ENCODE results near the gene MT2A.

The MT2A gene

DNA sequence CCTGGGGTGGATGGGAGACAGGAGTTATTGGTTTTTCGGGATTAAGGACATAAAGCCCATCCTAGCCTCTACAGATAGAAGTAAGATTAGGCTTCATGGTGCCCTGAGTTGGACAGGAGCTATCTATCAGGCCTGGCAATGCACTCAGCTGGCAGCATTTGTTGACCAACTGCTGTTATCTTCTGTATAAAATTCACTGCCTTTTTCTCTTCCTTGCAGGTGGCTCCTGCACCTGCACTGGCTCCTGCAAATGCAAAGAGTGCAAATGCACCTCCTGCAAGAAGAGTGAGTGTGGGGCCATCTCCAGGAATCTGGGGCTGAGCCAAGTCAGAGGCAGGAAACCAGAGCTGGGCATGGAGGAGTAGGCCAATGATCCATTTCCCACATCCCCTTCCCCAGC lies 30.7 kb downstream of the MT2A start:
- DNase-seq (ENCODE audit: low read depth), result no peak

DNA sequence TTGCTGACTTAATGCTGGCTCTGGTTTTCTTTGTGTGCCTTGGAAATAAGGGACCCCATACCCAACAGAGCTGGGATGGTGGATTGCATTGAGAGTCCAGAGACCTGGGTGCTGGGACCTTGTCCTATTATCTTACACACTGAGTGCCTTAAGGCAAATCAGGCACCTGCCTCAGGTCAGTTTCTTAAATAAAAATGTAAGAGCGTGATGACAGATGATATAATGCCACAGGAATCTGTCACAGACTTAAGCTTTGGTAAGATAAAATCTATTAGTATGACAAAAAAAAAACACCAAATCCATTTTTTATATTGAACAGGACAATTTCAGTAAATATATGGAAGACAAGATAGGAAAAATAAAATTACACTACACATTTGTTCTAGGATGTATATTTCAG lies 31.7 kb downstream of the MT2A start:
- DNase-seq (ENCODE audit: low read depth), result no peak

DNA sequence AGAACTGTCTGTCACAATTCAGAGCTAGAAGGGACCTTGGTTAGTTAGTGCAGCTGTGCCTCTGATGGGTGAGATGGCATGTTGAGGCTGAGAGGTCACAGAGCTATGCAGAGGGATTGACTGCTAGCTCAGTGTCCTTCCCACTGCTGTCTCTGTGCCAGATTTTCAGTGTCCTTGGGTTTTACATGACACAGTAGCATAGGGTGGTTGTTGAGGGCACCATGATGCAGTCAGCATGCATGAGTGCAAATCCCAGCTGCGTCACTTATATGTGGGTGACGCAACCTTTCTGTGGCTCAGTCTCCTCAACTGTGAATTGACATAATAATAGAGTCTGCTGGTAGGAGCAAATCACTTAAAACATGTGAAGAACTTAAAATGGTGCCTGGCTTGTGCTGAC lies 32.8 kb downstream of the MT2A start:
- DNase-seq (ENCODE audit: low read depth), result no peak

DNA sequence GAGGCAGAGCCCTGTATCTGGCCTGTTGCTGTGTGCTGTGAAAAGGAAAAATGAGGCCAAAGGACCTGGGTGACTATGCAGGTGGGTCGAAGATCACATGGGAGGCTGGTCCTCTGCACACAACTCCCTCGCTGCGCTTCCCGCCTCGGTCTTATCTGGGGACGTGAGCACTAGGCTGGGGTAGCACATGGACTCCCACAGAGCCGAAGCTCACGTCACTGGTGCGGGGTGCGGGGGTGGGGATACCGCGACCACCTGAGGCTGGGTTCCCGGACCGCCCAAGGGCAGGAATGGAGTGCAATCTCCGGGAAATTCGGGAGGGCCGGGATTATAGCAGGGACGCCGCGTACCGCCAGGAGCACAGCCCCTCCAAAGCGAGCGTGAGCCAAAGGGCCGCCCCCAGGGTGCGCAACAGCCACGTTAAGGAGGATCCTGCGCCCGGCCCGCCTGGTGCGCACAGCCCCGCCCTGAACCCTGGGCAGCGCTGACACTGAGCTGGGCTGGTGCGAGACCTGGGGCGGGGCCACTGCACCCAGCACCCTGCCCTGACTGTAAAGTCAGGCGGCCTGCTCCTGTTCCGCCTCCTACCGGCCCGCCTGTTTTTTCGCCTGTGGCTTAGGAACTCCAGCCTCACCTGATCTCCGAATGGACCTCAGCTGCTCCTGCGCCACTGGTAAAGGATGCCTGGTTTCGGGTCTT lies 34.8 kb downstream of the MT2A start:
- no peak for DNase-seq (ENCODE audit: low read depth)

DNA sequence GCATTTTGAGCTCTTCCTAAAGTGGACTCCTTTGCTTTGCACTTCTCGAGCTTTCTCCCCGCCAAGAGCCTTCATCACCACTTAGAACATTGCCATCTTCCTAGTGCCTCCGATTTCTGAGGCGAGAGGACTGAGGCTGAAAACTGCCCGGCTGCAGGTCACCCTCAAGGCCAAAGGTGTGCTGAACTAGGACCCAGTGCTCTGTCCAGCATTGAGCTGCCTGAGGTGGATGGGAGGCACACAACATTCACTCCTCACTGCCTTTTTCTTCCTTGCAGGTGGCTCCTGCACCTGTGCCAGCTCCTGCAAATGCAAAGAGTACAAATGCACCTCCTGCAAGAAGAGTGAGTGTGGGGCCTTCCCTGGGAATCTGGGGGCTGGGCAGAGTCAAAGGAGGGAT lies 35.4 kb downstream of the MT2A start:
- DNase-seq (ENCODE audit: low read depth), result no peak

DNA sequence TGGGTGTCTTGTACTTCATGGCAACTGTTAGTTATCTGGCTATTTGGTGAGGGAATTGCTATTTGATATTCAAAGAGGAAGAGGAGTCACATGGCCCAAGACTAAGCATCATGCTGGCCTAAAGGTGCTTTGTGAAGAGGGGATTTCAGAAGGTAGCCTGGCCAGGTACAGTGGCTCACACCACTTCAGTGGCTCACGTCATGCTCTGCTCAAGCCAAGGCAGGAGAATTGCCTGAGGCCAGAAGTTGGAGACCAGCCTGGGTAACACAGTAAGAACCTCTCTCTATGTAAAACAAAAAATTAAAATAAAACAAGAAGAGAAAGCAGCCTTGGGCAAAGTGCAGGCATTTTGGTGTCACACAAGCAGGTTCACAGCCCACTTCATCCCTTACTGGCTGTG lies 36.9 kb downstream of the MT2A start:
- DNase-seq (ENCODE audit: low read depth), result no peak

DNA sequence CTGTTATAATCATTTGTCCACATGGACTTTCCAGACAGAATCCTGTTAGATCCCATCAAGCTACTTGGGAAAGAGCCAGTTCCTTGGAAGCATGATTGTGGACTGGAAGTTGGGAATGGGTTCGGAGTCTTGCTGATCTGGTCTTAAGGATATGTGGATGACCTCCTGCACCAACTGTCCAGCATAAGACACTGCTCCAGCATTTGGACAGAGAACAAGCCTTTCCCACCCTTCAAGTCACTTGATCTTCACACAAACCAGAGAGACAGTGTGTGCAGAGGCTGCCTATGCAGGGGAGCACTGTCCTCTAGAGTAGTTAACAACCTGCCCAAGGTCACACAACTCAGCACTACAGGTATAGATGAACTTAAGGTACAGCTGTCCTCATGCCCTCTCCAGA lies 37.5 kb downstream of the MT2A start:
- DNase-seq (ENCODE audit: low read depth), result no peak

DNA sequence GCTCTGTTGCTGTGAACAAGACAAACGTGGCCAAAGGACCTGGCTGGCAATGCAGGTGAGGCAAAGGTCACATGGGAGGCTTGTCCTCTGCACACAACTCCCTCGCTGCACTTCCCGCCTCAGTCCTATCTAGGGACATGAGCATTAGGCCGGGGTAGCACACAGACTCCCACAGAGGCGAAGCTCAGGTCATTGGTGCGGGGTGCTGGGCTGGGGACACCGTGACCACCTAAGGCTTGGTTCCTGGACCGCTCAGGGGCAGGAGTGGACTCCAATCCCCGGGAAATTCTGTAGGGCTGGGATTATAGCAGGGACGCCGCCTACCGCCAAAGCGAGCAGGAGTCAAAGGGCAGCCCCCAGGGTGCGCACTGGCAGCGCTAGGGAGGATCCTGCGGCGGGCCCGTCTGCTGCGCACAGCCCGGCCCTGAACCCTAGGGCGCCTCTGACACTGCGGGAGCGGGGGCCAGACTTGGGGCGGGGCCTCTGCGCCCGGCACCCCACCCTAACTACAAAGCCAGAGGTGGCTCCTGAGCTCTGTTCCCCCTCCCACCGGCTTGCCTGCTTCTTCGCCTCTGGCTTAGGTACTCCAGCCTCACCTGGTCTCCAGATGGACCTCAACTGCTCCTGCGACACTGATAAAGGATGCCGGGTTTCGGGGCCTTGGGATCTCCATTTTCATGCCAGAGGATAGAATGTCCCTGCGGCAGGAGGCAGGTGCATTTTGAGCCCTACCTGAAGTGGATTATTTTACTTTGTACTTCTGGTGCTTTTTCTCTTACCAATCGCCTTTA lies 39.5 kb downstream of the MT2A start:
- no peak for DNase-seq (ENCODE audit: low read depth)

DNA sequence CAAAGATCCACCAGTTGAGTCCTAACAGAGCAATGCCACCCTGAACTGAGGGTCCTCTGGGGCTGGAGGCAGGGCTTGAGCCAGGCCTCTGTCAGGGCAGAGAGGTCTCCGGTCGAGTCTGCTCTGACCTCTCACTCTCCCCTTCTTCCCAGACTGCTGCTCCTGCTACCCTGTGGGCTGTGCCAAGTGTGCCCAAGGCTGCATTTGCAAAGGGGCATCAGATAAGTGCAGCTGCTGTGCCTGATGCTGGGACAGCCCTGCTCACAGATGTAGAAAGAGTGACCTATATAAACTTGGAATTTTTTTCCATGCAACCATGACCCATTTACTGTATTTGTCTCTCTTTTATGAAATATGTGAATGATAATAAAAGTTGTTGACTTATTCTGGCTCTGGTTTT lies 40.9 kb downstream of the MT2A start:
- no peak for DNase-seq (ENCODE audit: low read depth)

DNA sequence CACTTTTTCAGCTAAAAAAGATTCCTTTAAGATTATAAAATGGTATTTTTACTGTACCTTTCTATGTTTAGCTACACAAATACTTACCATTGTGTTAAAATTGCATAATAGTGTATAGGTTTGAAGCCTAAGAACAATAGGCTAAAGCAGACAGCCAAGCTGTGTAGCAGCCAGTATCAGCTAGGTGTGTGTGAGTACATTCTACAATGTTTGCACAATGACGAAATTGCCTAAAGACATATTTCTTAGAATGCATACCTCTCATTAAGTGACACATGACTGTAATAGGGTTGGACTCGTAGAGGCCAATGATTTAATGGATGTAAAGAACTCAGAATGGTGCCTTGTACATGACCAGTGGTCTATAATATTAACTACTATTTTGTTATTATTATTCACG lies 41.4 kb downstream of the MT2A start:
- DNase-seq (ENCODE audit: low read depth), result no peak

DNA sequence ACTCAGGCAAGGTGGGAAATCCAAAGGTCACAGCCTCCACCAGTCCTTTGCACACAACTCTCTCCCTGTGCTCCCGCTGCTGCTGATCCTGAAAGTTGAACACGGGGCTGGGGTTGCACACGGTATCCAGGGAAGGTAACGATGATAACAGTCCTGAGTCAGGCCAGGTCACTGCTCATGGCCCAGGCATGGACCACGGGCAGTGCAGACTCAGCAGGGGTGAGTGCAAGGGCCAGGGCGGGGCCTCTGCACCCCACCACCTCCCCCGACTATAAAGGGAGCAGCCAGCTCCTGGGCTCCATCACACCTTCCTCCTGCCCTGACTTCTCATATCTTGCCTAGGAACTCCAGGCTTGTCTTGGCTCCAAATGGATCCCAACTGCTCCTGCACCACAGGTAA lies 43.2 kb downstream of the MT2A start, which contains the start of gene MT1B:
TSS of gene MT1B (plus strand) at position 301 of the 400 bp plus-strand sequence. CDS start at position 369, 68 bp downstream.
- DNase-seq (ENCODE audit: low read depth), result no peak

DNA sequence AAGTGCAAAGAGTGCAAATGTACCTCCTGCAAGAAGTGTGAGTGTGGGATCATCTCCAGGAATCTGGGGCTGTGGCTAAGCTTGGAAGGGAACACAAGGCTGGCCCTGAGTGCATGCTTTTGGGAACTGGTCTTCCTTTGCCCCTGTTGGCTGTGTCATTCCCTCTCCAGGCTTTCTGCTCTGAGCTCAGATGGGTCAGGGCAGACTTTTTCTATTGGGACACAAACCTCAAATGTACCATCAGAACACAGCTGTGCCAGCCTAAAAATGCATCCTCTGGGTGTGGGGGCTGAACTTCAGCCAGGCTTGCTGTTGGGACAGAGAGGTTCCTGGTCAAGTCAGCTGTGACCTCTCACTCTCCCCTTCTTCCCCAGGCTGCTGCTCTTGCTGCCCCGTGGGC lies 44.2 kb downstream of the MT2A start:
- no peak for DNase-seq (ENCODE audit: low read depth)

DNA sequence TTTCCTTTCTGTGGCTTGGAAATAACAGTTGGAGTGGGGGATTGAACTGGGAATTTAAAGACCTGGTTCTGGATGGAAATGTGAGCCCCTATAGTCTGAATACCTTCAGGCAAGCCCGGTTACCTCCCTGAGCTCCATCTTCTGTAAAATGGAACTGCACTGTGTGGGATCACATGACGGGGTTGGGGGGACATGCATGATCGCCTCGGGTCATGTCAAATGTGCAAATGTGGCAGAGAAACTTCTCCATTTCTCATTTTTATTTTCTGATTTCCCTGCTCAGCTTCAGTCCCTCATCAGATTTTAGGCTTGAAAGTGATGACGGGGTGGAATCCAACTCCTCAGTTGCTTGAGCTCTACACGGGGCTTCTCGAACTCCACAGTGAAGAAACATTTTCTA lies 44.8 kb downstream of the MT2A start:
- DNase-seq (ENCODE audit: low read depth), result no peak

DNA sequence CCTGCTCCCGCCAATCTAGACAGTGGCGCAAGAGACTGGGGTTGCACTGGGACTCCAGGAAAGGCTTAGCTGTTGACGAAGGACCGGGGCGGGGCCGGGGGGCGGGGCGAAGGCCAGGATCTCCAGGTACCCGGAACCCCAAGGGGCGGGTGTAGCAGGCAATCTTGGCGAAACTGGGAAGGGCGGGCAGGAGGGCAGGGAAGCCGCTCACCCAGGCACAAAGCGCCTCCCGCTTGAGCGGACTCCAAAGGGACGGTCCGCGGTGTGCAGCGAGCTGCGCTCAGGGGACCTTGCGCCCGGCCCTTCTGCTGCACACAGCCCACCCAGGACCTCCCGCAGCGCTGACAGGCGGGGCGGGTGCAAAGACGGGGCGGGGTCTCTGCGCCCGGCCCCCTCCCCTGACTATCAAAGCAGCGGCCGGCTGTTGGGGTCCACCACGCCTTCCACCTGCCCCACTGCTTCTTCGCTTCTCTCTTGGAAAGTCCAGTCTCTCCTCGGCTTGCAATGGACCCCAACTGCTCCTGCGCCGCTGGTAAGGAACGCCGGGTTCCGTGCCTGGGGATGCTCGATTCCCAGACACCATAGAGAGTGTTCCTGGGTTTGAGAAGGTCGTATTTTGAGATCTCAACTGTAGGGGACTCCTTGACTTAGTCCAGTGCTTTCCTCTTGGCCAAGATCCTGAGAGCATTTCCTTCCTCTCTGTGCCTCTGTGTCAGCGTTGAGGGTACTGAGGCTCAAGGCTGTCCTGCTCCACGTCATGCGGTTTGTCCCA lies 49.4 kb downstream of the MT2A start, which contains the start of gene MT1F:
TSS of gene MT1F (plus strand) at position 405 of the 772 bp plus-strand sequence. CDS start at position 505, 100 bp downstream.
- no peak for DNase-seq (ENCODE audit: low read depth)

DNA sequence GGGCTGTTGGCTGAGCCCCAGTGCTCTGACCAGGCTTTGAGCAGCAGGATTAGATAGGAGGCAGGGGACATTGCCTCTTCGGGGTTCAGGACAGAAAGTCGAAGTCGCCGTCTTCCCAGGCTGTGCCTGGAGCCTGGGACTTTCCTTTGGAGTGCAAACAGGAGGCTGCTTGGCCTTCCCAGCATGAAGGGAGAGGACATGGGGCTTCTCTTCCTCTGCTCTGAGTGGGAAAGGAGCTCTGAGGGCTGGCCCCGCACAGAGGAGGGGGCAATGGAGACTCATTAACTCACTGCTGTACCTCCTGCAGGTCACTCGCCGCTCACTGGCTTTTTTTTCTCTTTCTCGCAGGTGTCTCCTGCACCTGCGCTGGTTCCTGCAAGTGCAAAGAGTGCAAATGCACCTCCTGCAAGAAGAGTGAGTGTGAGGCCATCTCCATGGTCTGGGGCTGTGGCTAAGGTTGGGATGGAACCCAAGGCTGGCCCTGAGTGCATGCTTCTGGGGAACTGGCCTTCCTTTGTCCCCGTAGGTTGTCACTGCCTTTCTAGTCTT lies 50.0 kb downstream of the MT2A start:
- DNase-seq (ENCODE audit: low read depth), result no peak

Measured in GM04504 (cell line).